HG02884 (cell line): ENCODE data around the gene CCDC15.
"Not testable (repeated sequence)": the region's sequence is repeated elsewhere in the genome, so short reads cannot be mapped to it uniquely, and the experiment has no call there.

ENCODE experiments used
- ATAC-seq: cut with Tn5 transposase; IDR thresholded peaks from one replicate; pipeline ENCODE4 v1.9.1; 2021; ENCODE audit warnings: mild to moderate bottlenecking, moderate library complexity; ENCODE audit not compliant: unreplicated experiment

Gene CCDC15

GRCh38 chr11:124984512-124984854 lies 30.5 kb downstream of the CCDC15 start:
- no peak for ATAC-seq

GRCh38 chr11:124987096-124987495 lies 33.1 kb downstream of the CCDC15 start:
- no peak for ATAC-seq

DNA sequence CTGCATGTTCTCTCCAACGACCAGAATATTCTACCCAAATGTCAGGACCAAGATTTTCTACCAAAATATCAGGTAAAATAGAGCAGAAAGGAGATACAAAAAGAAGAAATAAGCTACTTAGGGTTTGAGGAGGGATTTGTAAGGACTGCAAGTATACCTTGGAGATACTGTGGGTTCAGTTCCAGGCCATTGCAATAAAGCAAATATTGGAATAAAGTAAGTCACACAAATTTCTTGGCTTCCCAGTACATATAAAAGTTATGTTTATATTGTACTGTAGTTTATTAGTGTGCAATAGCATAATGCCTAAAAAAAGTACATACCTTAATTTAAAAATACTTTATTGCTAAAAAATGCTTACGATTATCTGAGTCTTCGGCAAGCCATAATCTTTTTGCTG lies 34.1 kb downstream of the CCDC15 start:
- ATAC-seq = no peak

GRCh38 chr11:125001079-125001778 lies 47.2 kb downstream of the CCDC15 start:
- no peak for ATAC-seq

GRCh38 chr11:125001849-125002248 lies 47.8 kb downstream of the CCDC15 start:
- ATAC-seq = no peak

DNA sequence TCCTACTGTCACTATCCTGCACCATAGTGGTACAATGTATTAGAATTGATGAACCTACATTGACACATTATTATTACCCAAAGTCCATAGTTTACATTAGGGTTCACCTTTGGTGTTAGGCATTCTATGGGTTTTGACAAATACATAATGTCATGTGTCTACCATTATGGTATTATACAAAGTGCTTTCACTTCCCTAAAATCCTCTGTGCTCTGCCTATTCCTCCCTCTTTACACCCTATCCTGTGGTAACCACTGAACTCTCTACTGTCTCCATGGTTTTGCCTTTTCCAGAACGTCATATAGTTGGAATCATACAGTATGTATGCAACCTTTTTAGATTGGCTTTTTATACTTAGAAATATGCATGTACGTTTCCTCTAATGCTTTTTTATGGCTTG lies 51.5 kb downstream of the CCDC15 start:
- no peak for ATAC-seq

GRCh38 chr11:125016413-125016812 lies 62.4 kb downstream of the CCDC15 start:
- no peak for ATAC-seq

DNA sequence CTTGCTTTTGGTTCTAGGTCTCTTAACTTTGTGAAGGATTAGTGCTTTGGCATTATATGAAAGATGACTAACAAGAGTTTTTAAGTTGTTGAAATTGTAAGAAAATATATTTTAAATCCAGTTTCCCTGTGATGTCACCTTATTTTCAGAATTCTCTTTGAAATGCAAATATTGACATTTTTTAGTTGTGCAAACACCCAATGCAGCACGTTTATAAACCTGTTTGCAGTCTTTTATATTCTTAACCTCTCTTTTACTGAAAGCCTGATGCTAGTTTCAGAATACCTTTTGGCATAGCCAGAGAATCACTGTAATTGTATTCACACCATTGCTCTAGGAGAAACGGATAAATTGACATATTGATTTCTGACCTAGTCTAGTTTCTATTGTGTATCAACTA lies 66.3 kb downstream of the CCDC15 start:
- no peak for ATAC-seq

DNA sequence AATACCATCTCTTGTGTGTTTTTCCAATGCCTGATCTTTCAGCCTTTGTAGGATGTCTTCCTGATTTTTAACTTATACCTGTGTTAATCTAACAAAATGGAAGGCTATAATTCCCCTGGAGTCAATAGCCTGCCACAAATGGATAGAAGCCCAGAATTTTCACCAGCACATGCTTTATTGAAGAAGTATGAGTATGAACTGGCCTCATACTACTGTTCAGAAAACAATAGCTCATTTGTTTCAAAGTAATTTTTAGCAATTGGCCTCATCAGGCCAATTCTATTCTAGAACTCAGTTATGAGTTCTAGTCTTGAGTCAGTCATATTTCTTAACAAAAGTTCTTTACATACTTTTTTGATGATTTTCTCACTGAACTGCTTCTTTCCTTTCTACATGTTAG lies 68.5 kb downstream of the CCDC15 start:
- no peak for ATAC-seq

GRCh38 chr11:125025968-125026367 lies 72.0 kb downstream of the CCDC15 start:
- no peak for ATAC-seq

DNA sequence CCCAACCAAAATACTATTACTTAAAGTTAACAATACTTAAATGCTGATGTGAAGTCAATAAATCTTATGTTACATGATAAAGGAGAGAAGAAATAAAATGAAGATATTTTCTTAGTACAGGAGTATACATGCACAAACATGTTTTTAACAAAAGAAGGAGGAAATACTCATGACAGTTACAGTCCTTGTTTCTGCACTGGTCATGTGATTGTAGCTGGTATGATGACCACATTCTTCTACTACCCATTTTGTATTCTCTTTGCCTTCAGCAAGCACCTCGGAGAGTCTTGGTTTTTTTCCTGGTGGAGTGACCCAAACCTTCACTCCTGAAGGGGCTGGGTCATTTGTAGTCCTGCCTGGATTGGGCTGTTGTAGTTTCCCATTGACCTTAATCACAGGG lies 75.4 kb downstream of the CCDC15 start:
- ATAC-seq = not testable (repeated sequence)

- no peak for ATAC-seq
Observed at GRCh38 chr11:125036933-125037332, 82.9 kb downstream of the CCDC15 start.

DNA sequence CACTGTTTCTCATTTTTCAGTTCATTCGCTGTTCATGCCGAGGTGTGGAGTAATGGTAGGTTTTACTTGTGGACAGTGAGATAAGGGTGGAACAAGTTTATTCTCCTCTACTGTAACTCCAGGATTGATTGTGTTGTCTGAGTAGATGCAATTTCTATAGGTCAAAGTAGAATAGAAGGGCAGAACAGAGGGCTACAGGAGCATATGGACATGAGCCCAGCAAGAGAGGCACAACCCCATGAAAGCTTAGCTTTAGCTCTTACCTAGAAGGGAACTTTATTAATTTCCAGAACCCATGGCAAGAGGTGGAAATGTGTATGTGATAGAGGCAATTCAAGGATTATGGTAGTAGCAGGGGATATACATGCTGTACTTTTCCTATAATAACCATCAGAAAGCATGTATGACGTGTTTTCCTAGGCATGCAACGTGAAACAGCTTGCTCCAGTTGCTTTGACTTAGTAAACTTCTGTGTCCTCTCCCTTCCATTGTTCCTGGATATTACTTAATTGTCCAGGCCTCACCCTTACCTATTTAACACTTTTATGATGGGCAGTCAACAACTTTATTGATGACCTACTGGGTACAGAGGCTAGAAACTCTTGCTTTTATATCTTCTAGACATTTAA lies 95.3 kb downstream of the CCDC15 start:
- no peak for ATAC-seq

GRCh38 chr11:125052047-125052446 lies 98.0 kb downstream of the CCDC15 start:
- no peak for ATAC-seq

DNA sequence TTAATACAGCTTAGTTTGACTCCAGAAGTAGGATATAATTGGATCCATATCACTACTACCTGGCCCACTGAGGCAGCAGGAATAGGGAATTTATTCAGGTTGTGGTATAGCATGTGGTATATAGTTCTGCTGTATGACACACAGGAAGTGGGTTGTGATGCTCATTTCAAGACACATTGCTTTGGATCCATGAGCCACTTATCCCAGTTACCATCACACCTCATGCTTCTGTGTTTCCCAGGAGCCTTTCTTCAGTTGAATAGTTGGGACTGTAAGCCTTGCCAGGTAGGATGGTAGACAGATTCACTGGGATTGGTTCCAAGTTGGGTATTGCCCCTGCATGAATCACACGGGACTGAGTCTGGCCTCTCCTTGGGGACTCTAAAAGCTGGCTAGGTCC lies 99.2 kb downstream of the CCDC15 start:
- ATAC-seq = no peak

DNA sequence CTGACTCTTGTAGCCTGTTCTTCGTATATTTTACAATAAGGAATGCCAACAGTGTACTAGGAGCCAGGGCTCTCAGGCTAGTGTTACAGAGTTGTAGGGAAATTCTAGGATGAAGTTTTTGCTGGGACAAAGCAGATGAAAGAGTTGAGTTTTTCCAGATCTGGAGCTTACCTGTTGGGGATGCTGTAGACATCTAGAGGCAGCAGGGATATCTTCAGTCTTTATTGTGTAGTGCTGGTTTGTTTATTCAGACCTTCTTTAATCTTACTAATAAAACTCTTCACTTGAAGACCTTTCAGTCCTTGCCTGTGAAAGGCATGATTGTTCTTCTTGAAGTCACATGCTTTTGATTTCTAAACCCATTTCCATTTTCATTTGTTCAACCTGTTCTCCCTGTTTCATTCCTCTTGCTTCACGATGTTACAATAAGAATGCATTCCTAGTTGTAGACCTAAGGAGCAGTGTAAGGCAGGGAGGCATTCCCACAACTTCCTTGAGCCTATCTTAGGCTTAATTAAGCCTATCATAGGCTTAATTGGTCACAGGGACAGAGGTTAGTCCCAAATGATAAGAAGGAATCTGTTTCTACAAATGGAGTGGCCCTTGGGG lies 101.2 kb downstream of the CCDC15 start:
- ATAC-seq = no peak

- ATAC-seq = not testable (repeated sequence)
Observed at GRCh38 chr11:125056111-125056510, 102.1 kb downstream of the CCDC15 start.

DNA sequence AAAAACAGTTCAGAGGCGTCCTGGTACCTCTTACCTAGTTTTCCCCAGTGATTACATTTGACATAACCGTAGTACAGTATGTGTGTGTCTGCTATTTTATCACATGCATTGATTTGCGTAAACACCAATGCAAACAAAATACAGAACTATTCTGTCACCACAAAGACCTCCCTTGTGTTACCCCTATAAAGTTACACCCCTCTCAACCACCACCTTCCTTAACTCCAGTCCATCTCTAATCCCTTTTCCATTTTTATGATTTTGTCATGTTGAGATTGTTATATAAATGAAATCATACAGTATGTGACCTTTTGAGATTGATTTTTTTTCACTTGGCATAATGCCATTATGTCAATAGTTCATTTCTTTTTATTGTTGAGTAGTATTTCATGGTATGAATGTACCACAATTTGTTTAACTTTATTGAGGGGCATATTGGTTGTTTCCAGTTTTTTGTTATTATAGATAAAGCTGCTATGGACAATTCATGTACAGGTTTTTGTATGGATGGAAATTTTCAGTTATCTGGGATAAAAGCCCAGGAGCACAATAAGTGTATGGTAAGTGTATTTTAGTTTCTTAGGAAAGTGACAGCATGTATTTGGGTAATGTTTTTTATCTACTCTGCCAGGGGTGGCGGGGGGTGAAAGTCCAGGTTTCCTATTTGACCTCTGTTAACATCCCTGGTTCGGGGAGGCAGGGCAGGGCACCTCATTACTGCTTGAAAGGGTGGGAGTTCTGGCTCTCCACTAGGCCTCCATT lies 103.1 kb downstream of the CCDC15 start:
- no peak for ATAC-seq

GRCh38 chr11:125057693-125058016 lies 103.7 kb downstream of the CCDC15 start:
- no peak for ATAC-seq

- no peak for ATAC-seq
Observed at GRCh38 chr11:125061281-125061680, 107.3 kb downstream of the CCDC15 start.

DNA sequence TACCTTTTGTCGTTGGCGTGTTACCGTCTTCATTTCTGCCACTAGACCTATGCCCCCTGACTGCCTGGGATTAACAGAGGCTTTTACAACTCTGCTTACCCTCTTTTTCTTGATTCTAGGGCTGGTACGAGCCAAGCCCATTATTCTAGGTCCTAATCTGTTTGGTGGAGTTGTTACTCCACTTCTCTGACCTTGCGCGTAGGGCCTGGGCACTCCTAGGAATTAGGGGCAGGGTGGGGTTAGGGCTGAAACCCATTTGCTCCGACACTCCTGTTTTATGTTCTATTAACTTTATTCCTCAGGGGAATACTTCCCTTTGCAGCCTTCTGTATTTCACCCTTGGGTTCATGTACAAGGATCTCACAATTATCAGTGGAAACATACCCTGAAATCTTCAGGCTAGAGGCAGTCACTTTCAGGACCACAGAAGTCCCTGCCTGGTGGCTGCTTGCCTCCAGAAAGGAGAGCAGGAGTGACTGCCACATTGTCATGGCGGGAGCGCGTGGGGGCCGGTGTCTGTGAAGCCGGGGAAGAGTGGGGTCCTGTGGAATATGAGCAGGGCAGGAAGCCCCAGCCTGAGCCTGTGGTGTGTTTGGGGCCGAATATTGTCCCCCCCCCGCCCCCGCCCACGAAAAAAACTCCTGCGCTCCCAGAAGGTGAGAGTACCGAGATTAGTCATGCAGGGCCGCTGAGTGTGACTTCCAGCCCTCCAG lies 108.4 kb downstream of the CCDC15 start:
- peak; percentile 1 for ATAC-seq
